Activated CD4-positive, alpha-beta memory T cell treated with anti-CD3 and anti-CD28 coated beads, Interleukin-2, amount 10 ng/mL, durations not matched to agents 7 days and 5 days (primary cell): Measurements from ENCODE around the gene PRRG4. TPM values are rescaled to one million over a fixed set of nuclear protein-coding genes. Genes with fewer than 3 reads are reported as not detected.

Experiments
- total RNA-seq, 2 experiments: library from RNA; stranded (reverse); gene quantifications; one replicate each; pipeline ENCODE4 v1.2.3, GENCODE V29; 2021

Gene PRRG4
- total RNA-seq, 2 experiments from 2014 or later: 0.50 to 0.53 TPM

Other genes starting within 250 kb of the PRRG4 start
- 100 to 1,000 TPM; 246 to 249 TPM for gene EIF3M, start 246.1 kb upstream of the PRRG4 start, total RNA-seq
- gene CCDC73, start 35.3 kb upstream of the PRRG4 start, total RNA-seq: not detected
- gene QSER1, start 62.9 kb downstream of the PRRG4 start, total RNA-seq: 10 to 100 TPM in 1 of 2 experiments, 1 to 10 TPM in 1; 9.8 to 11.2 TPM
- 1 to 10 TPM; 1.1 TPM for gene DEPDC7, start 186.0 kb downstream of the PRRG4 start, total RNA-seq
- 10 to 100 TPM; 17.6 to 19.0 TPM for gene TCP11L1, start 209.6 kb downstream of the PRRG4 start, total RNA-seq